Ureter (tissue), 1 donor: ENCODE measurements around the gene TEDC1. TPM values are rescaled to one million over a fixed set of nuclear protein-coding genes. Genes with fewer than 3 reads are reported as not detected.

Source experiments
- DNase-seq: peaks from one replicate; pipeline ENCODE4 v3.0.0-alpha.2; 2020; ENCODE audit warnings: low spot score
- total RNA-seq: library from RNA; stranded (reverse); gene quantifications from one replicate; pipeline ENCODE4 v1.2.4, GENCODE V29; 2023
- donor health status: DM: yes; HTN: yes; CAD: no.

The TEDC1 gene
- total RNA-seq, 1 donor from 2014 or later, result 9.7 TPM

DNA sequence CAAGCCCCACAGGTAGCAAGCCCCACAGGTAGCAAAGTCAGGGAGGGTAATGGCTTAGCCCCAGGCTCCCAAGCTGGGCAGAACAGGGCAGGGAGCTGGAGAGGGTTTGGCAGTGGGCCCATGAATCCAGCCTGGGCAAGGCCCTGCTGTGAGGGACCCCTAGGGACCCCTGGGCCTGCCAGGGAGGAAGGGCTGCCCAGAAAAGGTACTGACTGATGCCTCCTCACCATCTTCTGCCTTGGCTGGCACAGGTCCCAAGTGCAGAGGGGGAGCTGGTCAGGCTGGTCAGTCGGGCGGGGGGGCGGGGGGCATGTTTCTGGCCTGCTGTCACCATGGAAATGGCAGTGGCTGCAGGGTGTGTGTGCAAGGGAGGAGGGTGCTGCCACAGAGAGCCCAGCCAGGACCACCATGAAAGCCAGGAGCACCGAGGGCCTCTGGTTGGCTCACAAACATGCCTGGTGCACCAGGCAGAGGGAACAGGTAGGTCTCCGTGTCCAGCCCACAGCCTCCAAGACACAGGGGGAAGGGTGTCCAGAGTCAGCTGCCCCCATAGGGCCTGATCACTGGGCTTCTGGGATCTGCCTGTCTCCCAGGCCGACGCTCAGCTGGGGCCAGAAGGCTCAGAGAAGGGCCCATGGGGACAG, 17.9 kb upstream of the TEDC1 start:
- DNase-seq, result peak; percentile 64

DNA sequence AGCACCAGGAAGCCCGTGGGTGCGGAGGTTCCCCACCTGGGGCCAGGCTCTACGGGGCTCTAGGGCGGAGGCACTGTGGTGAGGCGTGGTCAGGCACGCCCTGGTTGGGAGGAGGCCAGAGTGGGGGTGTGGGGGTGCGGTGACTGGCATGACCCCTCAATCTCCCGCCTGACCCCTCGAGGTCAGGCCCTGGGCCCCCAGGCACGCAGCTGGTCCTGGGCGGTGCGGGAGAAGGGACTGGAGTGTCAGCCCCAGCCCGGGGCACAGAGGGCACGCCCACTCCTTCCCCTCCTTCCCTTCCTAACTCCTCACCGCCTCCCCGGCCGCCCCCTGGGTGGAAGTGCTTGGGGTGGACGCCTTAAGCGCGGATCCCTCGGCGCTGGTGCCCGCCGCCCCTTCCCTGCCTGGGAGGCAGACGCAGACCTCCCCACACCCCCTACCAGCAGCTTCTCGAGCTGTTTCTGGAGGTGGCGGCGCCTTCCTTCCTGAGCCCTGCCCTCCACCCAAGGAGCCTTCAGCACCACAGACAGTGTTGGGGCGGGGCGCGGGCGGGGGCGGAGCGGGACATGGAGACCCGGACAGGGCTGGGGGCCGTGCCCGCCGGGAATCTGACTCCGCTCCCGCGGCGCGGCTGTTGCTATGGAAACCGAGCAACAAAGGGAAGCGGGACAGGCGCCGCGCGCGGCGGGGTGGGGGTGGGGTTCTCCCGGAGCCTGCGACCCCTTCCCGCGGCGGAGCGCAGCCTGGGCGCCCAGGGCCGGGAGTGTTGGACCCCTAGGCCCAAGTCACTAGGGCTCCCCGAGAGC, 17.2 kb upstream of the TEDC1 start:
- DNase-seq, result peak; percentile 92

DNA sequence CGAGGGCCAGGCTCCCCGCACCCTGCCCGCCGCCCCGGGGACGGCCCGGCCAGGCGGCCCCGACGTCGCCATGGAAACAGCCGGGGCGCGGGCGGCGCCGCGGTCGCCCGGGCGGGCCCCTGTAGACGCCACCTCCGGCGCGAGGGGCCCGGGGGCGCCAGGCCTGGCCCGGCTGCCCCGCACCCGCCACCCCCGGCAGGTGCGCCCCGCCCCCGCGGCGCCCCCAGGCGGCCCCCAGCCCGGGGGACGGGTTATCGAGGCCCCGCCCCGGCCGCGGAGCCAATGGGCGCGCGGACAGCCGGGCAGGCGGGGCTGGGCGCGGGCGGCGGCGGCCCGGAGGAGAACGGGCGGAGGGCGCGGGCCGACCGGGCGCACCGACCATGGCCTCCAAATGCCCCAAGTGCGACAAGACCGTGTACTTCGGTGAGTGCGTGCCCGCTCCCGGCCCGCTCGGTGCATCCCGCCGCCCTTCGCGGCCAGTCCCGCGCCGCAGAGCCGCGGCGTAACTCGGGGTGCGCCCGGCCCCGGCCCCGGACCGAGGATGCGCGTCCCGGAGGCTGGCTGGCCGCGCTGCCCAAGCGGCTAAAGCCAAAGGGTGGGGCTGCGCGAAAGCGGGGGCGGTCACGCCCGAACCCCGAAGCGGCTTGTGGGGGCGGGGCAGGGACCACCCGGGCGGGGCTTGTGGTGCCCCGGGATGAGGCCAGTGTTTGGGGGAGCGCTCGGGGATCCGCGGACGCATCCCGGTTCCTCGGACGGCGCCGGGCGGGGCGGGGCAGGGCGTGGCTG, 16.4 kb upstream of the TEDC1 start, which contains the start of gene CRIP2:
TSS of gene CRIP2 (plus strand) at position 339 of the 786 bp plus-strand sequence. CDS start at position 381, 42 bp downstream.
- no peak for DNase-seq

DNA sequence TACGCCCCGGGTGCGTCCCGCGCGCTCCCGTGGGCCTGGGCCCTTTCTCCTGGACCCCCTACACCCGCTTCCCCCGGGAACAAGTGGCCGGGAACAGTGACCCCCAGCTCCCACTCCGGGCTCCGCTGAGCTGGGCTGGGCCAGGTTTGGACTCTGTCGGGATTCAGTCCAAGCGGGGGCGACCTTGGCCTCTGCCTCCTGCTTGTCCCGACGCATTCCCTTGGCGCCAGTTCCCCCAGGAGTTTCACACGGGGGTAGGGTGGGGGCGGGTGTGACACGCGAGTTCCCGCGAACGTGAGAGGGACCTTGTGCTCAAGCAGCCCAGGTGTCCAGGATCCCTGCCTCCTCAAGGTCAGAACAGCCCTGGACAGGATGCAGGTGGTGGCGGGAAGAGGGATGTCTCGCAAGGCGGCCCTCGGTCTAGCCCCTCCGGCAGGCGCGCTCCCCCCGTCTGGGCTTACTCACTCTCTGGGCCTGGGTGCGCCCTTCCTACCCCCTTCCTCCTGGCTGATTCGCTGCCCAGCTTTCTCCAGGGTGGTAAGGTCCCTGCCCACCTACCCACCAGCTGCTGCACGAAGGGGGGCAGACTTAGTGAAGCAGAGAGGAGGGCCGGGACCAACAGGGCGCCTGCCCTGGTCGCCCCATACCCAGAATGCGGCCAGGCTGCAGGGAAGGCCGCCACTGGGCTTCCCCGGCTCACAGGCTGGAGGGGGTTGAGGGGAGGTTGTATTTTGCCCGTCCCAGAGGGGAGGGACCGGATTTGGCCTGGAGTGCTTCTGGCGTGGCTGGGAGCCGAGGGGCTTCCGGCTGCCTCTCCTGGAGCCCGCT, 15.6 kb upstream of the TEDC1 start:
- peak; percentile 72 for DNase-seq

DNA sequence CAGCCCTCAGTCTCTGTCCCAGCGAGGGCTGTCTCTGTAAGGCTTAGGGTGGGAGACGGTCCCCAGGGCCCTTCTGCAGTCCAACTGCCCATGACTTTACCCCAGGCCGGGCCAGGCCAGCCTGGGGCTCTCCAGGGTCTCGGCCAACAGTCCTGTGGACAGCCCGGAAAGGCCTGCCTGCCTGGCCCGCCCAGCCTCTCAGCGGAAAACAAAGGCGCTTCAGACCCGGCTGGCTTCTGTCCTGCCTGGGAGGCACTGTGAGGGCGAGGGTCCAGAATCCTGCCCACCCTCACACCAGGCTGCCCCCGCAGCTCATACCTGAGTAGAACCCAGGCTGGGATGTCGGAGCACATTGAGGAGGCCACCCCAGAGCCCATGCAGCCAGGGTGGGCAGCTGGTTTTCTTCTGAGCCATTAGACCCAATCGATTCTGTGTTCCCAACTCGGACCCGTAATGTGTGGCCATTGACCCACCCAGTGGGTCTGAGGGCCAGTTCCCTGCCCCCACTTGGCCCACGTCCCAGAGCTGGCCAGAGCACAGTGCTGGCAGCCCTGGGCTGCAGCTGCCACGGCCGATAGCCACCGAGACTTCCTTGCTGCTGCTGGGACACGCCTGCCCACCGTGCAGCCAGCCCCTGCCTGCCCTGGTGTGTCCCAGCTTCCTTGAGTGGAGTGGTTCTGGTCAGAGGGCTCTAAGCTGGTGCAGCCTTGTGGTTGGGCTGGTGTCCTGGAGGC, 14.8 kb upstream of the TEDC1 start:
- peak; percentile 75 for DNase-seq

DNA sequence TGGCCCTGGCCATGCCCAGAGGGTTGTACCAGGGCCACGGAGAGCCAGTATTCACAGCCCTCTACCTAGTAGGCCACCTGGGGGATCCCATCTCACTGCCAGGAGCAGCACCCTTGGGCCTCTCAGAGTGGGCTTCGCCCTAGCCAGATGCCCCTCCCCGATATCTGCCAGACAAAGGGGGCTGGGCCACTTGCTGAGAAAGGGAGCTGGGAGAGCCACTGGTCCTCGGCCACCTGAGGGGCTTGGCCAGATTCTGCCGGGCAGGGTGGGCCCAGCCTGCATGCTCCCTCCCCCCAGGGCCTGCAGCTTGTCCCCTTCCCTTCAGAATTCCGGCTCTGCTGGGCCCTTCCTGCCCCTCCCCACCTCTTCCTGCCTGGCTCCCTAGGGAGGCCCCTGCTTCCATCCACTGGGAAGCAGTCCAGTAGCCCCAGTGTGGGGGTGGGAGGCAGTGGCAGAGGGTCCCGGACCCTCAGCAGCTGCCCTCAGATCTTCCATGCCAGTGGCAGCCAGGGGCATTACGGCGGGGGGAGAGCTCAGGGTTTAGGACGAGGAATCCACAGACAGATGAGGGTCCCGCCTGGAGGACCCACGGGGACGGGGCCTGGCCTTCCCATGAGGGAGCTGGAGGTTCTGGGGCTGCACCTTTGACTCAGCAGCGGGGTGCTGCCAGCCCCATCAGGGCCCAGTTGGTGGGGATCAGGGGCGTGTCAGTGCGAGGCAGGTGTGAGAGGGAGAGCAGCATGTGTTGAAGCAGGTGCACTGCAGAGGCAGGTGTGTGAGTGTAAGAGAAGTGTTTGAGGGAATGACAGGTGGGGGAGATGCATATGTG, 14.0 kb upstream of the TEDC1 start:
- no peak for DNase-seq

DNA sequence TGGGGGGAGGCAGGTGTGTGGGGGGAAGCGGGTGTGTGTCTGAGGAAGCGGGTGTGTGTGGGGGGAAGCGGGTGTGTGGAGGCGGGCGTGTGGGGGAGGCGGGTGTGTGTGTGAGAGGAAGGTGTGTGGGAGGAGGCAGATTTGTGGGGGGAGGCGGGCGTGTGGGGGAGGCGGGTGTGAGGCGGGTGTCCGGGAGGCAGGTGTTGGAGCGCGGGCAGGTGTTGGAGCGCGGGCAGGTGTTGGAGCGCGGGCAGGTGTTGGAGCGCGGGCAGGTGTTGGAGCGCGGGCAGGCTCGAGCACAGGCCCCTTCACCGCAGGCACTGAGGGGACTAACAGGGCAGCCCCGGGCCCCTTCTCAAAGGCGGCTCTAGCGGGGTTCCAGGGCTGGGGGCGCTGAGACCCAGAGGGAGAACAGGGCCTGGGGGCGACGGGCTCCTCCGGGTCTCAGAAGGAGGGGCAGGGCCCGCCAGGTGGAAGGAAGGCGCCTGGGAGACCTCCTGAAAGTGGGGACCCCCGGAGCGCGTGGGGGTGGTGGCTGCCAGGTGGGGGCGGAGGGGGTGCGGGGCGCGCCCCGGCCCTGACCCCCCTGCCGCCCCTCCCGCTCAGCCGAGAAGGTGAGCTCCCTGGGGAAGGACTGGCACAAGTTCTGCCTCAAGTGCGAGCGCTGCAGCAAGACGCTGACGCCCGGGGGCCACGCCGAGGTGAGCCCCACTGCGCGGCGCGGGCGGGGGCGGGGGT, 13.2 kb upstream of the TEDC1 start:
- no peak for DNase-seq

DNA sequence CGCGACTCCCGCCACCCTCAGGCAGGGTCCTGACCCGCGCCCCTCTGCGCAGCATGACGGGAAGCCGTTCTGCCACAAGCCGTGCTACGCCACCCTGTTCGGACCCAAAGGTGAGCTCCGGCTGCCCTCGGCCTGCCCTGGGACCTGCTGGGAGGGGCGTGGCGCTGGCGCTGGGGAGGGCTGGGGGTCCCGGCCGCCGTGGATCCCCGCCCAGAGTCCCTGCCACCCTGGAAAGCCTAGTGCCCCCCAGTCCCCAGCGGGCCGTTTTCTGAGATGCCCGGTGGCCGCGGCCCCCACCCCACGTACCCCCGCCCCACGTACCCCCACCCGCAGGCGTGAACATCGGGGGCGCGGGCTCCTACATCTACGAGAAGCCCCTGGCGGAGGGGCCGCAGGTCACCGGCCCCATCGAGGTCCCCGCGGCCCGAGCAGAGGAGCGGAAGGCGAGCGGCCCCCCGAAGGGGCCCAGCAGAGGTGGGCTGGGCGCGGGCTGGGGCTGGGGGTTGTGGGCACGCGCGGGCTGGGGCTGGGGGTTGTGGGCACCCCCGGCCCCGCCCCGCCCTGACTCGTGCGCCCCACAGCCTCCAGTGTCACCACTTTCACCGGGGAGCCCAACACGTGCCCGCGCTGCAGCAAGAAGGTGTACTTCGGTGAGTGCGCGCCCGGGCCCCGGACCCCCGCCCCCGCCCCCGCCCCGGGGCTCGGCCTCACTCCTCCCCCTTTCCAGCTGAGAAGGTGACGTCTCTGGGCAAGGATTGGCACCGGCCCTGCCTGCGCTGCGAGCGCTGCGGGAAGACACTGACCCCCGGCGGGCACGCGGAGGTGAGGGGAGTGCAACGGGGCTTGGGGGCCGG, 12.4 kb upstream of the TEDC1 start:
- no peak for DNase-seq

DNA sequence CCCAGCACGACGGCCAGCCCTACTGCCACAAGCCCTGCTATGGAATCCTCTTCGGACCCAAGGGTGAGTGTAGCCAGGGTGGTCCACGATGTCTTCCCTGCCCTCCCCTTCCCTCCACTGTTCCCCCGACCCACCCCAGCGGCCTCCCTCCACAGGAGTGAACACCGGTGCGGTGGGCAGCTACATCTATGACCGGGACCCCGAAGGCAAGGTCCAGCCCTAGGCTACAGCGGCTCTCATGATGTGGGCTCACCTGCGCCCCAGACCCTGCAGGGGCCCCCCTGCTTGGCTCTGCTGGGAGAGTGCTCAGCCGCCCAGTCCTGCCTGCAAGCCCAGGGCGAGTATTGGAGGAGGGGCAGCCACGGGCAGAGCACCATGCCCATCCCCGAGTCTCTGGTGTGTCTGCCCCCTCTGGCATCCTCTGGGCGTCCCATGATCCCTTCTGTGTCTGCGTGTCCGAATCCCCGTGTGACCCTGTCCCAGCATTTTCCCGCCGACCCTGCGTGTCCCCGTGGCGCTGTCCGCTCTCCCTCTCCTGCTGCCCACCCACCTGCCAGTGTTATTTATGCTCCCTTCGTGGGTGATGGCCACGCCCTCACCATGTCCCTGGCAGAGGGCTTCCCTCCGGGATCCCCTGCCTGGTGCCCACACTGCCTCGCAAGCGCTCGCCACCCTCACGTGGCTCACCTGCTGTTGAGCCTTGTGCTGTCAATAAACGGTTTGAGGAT, 11.5 kb upstream of the TEDC1 start:
- DNase-seq, result no peak

DNA sequence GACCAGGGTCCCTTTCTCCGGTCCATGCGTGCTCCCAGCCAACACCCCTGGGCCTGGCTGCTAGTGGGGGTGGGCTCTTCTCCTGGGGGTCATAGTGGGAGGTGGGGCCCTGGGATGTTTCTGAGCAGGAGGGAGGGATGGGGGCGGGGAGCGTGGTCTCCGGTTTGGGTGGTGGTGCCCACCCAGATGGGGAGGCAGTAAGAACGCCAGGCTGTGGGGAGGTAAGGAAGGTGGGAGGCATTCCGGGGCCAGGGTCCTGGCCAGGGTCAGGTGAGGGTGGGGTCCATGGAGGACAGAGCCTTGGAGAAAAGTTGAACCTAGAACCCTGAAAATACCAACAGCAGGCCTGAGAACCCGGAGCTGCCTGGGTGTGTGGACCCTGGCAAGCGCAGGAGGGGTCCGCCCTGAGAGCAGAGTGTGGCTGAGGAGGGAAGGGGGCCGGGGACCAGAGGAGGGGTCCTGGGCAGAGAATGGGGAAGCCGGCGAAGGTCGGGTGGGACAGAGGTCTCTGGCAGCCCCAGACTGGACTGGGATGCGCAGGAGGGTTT, 10.8 kb upstream of the TEDC1 start:
- peak; percentile 49 for DNase-seq

DNA sequence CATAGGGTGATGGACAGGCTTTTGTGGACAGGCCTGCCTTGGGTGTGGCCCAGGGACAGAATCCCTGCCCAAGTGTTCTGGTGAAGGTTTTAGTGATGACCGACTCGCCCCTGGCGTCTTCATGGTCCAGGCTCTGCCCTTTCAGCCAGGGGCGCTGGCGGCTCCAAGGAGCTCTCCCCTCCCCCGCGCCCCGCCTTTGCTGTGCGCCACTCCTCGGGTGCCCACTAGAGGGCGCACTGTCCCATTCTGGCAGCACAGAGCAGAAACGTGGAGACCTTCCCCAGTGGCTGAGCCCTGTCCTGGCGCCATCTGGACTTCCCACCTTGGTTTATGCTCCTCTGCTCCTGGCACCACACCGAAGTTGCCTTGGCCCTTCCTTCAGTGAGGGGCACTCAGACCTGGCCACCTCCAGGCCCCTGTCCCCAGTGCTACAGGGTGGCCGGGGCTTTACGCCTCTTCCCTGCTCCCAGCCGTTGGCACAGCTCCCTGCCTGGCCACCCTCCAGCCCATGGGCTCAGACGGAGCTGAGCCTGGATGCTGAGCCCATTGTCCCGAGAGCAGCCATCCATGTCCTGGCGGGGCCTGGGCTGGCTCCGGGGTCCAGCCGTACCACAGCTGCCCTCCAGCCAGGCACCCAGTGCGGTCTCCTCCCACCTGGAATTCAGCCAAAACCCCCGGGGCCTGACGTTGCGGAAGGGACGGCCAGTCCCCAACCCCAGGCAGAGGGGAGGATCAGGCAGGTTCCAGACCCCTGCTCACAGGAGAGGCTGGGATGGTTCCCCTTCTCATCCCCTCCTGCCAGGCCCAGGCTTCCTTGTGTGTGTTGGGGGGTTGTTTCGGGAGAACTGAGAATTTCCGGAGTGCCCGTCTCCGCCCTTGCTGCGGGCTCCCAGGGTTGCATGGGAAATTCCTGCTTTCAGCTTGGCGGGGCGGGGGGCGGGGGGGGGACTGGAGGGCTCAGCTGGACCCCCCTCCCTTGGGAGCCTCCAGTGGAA, 9.9 kb upstream of the TEDC1 start:
- peak; percentile 92 for DNase-seq

DNA sequence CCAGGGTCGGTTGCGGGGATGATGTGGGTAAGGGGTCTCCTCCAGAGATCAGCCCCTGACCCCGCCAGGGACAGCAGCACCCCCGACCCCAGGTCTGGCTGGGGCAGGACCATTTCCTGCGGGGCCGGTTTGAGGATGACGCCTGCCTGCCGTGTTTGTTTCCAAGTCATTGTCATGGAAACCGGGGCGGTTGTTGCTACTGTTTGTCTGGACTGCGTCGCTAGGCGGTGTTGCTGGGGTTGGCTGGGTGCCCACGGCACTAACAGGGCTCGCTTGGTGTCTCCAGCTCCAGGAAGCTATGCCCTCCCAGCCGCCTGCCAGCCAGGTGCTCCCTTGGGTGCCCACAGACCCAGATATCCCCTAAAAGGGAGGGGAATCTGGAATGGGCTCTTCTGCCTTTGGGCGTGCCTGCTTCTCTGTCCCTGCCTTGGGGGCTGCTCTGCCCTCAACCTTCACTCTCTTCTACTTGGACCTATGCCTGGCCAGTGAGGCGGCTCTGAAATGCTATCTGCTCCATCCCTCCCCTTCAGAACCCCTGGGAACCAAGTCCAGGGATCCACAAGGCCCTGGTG, 9.1 kb upstream of the TEDC1 start:
- DNase-seq, result peak; percentile 98

DNA sequence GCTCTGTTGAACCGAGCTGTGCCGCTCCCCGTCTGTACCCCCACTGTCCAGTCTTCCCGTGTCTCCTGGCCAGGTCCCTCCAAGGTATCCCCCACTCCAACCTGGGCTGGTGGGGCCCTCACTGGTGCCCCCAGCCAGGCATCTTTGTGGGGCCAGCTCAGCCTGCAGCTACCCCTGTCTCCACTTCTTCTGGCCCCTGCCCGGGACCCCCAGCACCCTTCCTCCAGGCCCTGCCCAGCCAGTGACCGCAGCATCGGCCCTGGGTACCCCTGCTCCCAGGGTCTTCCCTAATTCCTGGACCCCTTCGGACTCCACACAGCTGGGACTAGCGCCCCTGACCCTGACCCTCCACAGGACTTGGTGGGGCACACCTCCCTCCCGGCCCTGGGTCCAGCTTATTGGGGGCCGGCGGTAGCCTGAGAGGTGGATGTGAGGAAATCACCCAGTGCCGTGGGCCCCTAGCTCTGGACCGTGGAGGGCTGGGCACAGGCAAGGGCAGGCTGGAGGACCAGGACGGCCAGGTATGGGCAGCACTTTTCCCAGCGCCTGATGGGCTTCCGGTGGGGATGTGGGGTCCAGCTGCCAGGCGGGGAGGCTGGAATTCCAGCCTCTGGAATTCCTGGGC, 8.4 kb upstream of the TEDC1 start:
- DNase-seq, result no peak

DNA sequence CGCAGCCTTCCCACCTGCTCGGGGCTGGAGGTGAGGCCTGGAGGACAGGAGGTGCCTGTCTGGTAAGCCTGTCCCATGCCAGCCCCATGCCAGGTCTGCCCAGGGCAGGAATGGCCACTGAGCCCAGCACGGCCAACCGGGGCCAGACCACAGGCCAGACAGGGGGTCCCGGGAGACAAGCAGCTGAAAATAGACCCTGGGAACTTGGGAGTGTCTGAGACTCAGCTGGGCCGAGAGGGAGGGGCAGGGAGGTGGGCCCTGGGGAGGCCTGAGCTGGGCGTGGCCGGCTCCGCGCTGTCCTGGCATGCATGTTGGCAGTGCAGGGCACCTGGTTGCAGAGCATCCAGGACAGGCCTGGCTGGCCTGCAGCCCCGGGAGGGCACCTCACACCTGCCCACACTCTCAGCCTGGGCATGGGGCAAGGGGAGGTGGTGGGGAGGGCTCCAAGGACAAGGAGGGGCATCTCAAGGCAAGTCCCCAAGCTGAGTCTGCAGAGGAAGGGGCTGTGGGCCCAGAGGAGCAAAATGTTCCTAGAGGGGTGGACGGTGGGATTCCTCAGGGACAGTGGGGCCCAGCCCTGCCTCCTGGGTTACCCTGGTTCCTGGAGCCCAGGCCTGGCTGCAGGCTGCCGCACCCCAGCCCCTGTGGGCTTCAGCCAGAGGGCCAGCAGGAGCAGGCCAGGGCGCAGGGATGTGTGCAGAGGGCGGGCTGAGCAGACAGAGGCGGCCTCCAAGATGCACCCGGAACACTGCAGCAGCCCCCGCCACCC, 7.6 kb upstream of the TEDC1 start:
- peak; percentile 73 for DNase-seq
